Sigmoid colon (tissue), 7 donors: ENCODE results near the gene ARFGAP1. TPM values are rescaled to one million over a fixed set of nuclear protein-coding genes. Genes with fewer than 3 reads are reported as not detected.
A peak's percentile ranks its signal among the peaks of the same experiment; 100 is the strongest.

ENCODE experiments used
- DNase-seq: peaks from one replicate; pipeline ENCODE4 v3.0.0-alpha.2; 2019
- H3K27ac ChIP-seq, 4 donors: fragments of 200-600 bp; sonication (generic); one replicate each; pipeline ENCODE4 v1.5.1; 2016 to 2019; ENCODE audit warnings: mild to moderate bottlenecking in 1 of 4
- H3K27me3 ChIP-seq, 3 donors: fragments of 200-600 bp; sonication (generic); one replicate each; pipeline ENCODE4 v1.5.1; 2019; ENCODE audit warnings: mild to moderate bottlenecking in 1 of 3
- H3K36me3 ChIP-seq, 4 donors: fragments of 200-600 bp; sonication (generic); one replicate each; pipeline ENCODE4 v1.5.1; 2016 to 2019
- H3K4me1 ChIP-seq, 4 donors: fragments of 200-600 bp; sonication (generic); one replicate each; pipeline ENCODE4 v1.5.1; 2017 to 2019
- H3K4me3 ChIP-seq, 4 donors: fragments of 200-600 bp; sonication (generic); one replicate each; pipeline ENCODE4 v1.5.1; 2017 to 2019; ENCODE audit warnings: mild to moderate bottlenecking in 2 of 4, moderate library complexity in 1 of 4
- H3K9me3 ChIP-seq, 4 donors: fragments of 200-600 bp in 3 of 4; sonication (generic) in 3 of 4; one replicate each; pipeline versions ENCODE4 v1.5.1 to v1.6.1; 2013 to 2019
- EP300 ChIP-seq, 4 donors: sonication (generic); formaldehyde crosslinking; IDR thresholded peaks; one replicate each; pipeline ENCODE4 v1.6.1; 2017; ENCODE audit warnings: antibody characterized with exemption in 4 of 4
- POLR2A ChIP-seq, 2 donors: fragments of 450-650 bp; IDR thresholded peaks; one replicate each; pipeline ENCODE4 v1.6.1; 2016; ENCODE audit warnings: antibody characterized with exemption in 2 of 2, mild to moderate bottlenecking in 2 of 2, moderate library complexity in 2 of 2
- POLR2AphosphoS5 ChIP-seq, 4 donors: sonication (generic); formaldehyde crosslinking; IDR thresholded peaks; one replicate each; pipeline ENCODE4 v1.6.1; 2017; ENCODE audit warnings: antibody characterized with exemption in 4 of 4
- WGBS, 2 donors: extraction: QIAGEN DNeasy Blood & Tissue Kit; methylation state at CpG; one replicate each; pipeline ENCODE4 v1.1.7; 2013; 5-methylcytosine and 5-hydroxymethylcytosine counted together
- intact Hi-C: fragments of 100-400 bp; cut with DNase I; formaldehyde crosslinking; loops from one replicate; pipeline ENCODE4 v1.15.1; 2023
- polyA plus RNA-seq, 3 donors: library from polyadenylated mRNA; stranded (reverse); fragments of 200-250 nt; gene quantifications; one replicate each; pipeline ENCODE4 v1.2.3, GENCODE V29; 2013
- total RNA-seq, 4 donors: library from RNA; depleted of rRNA; stranded (reverse); fragments of >200 nt; gene quantifications; one replicate each; pipeline ENCODE4 v1.1.0, GENCODE V29; 2016
- TF ChIP-seq, protein P1 (sequence below), 4 experiments: fragments of 450-650 bp in 3 of 4; fragments of 200-600 bp in 1 of 4; IDR thresholded peaks; one replicate each; pipeline ENCODE4 v1.5.1; 2016 to 2019; ENCODE audit warnings: antibody characterized with exemption in 4 of 4, mild to moderate bottlenecking in 3 of 4, moderate library complexity in 2 of 4
- donor health status: healthy with polysubstance abuse.
- donor health status: Bipolar disorder and iron deficiency.
- donor health status: healthy.

Gene ARFGAP1
- total and polyA plus RNA-seq, 7 donors, result 19.8 to 109 (median 31.8) TPM

DNA sequence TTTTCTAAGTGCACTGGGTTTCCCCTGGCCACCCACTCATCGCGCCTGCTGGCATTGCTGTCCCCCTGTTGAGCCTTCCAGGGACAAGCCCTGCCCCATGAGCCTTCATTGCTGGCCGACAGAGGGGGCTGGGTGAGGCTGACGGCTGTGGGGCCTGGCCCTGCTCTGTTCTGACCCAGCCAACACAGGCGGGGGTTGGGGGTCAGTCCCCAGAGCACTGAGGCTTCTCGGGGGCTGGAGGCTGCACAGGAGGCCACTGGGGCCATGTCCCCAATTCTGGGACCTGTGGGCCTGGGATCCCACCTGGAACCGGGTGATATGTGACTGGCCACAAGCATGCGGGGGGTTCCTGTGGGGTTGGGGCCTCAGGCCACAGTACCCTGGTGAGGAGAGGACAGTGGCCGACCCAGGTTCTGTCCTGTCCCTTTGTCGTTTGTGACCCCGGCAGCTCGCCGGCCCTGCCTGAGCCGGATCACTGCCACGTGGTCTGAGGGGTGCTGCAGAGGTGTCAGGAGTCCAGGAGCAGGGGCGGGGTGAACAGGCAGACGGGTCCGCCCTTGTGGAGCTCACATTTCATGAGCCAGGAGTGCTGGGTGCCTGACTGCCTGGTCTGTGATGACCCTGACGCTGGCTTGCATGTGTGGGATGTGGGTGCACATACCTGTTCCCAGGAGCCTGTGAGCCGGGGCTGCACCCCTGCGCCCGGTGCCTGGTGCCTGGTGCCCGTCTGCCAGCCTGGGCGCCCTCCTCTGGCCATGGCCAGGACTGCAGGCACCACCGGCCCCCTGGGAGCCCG lies 18.3 kb downstream of the ARFGAP1 start:
- intact Hi-C loops, result no loop called here
- peaks cover 0 to 38% (median 18%) of the 10 kb centered on the region in 4 donors for H3K36me3 ChIP-seq
- peaks cover 0 to 34% (median 23%) of the 10 kb centered on the region in 3 donors for H3K27me3 ChIP-seq
- no peak for TF ChIP-seq POLR2A (IDR thresholded peaks at IDR 0.05)
- no peak for TF ChIP-seq POLR2AphosphoS5 (IDR thresholded peaks at IDR 0.05)
- TF ChIP-seq EP300 (IDR thresholded peaks at IDR 0.05), result no peak
- TF ChIP-seq, protein P1, sequence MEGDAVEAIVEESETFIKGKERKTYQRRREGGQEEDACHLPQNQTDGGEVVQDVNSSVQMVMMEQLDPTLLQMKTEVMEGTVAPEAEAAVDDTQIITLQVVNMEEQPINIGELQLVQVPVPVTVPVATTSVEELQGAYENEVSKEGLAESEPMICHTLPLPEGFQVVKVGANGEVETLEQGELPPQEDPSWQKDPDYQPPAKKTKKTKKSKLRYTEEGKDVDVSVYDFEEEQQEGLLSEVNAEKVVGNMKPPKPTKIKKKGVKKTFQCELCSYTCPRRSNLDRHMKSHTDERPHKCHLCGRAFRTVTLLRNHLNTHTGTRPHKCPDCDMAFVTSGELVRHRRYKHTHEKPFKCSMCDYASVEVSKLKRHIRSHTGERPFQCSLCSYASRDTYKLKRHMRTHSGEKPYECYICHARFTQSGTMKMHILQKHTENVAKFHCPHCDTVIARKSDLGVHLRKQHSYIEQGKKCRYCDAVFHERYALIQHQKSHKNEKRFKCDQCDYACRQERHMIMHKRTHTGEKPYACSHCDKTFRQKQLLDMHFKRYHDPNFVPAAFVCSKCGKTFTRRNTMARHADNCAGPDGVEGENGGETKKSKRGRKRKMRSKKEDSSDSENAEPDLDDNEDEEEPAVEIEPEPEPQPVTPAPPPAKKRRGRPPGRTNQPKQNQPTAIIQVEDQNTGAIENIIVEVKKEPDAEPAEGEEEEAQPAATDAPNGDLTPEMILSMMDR (IDR thresholded peaks at IDR 0.05), result peak in 3 of 4 experiments; percentile 45 to 59 (median 48)
- H3K4me1 ChIP-seq, result peaks cover 0 to 7% (median 4%) of the 10 kb centered on the region in 4 donors
- no peak for DNase-seq
- 25 to 43% methylated on average over 26 of the region's 26 CpGs for WGBS, 2 donors
- no peak overlapping the region for H3K27ac ChIP-seq
- no peak overlapping the region for H3K4me3 ChIP-seq
- H3K9me3 ChIP-seq, result no peaks in the 10 kb centered on the region

DNA sequence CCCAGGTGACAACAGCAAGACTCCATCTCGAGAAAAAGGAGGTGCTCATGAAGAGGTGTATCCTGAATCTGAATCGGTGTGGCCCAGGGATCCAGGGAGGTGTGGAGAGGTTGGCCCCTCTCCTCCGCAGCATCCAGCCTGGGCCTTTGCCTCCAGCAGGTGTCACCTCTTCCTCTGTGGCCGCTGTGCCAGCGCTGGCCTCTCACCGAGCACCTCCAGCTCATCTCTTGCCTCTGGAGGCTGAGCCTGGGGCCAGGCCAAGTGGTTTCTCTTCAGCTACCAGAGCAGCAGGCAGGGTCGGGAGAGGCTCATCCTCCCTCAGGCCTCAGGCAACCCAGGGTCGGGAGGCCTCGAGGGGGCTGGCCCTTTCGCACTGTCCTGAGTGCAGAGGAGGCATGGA lies 19.2 kb downstream of the ARFGAP1 start:
- Histone ChIP-seq H3K9me3 (no peaks in the 10 kb centered on the region), H3K4me1 (peaks cover 0 to 7% (median 4%) of the 10 kb centered on the region in 4 donors), H3K4me3 (no peak overlapping the region), H3K27ac (no peak overlapping the region), H3K36me3 (peaks cover 0 to 28% (median 12%) of the 10 kb centered on the region in 4 donors), H3K27me3 (peaks cover 8 to 43% (median 32%) of the 10 kb centered on the region in 3 donors)
- DNase-seq, result no peak
- intact Hi-C loops, result no loop called here
- TF ChIP-seq EP300 (IDR thresholded peaks at IDR 0.05) (no peak), POLR2A (IDR thresholded peaks at IDR 0.05) (no peak), POLR2AphosphoS5 (IDR thresholded peaks at IDR 0.05) (peak in 1 of 4 donors; percentile 7)
- TF ChIP-seq, protein P1 (IDR thresholded peaks at IDR 0.05), result no peak
- WGBS, 2 donors, result 68 to 83% methylated on average over 10 of the region's 10 CpGs

DNA sequence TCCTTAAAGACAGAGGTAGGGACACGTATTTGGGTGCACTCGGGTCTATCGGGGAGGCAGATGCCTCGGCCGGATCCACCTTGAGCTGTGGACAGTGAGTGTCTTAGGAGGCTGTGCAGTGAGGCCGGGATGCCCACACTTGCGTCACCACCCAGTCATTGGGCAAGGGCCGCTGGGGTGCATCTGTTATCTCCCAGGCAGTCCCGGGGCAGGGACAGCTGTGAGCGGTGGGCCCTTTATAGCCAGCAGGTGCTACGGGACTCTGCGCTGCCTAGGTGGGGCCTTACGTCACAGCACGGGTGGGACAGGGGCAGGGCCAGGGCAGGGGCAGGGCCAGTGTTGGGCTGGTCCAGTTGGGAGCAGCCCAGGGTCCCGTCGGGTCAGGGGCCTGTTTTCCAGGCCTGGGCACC lies 19.7 kb downstream of the ARFGAP1 start:
- no peak overlapping the region for H3K27ac ChIP-seq
- TF ChIP-seq POLR2AphosphoS5 (IDR thresholded peaks at IDR 0.05), result no peak
- no peak overlapping the region for H3K4me3 ChIP-seq
- 31 to 73% methylated on average over 16 of the region's 16 CpGs for WGBS, 2 donors
- peaks cover 0 to 7% (median 4%) of the 10 kb centered on the region in 4 donors for H3K4me1 ChIP-seq
- peaks cover 0 to 24% (median 10%) of the 10 kb centered on the region in 4 donors for H3K36me3 ChIP-seq
- H3K27me3 ChIP-seq, result peaks cover 13 to 48% (median 37%) of the 10 kb centered on the region in 3 donors
- no peak for DNase-seq
- no peaks in the 10 kb centered on the region for H3K9me3 ChIP-seq
- intact Hi-C loops, result no loop called here

DNA sequence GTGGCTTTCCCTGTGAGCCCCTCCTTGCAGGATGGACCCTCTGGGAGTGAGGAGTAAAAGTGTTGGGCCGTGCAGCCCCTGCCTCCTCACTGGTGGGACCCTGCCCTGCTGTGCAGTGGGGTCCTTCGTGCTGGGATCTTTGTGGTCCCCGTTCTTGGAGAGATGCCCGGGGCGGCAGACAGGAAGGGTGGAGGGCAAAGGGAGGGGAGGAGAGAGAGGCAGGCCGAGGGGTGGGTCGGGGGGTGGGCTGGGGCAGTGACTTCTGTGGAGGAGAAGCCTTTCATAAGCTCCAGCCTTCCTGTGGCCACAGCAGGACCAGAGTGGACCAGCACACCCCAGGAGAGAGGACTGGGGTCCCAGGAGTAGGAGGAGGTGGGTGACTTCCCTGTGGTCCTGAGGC lies 20.3 kb downstream of the ARFGAP1 start, which contains the start of gene COL20A1:
Gene COL20A1, plus strand, starts transcription at position 283 of the 400 bp plus-strand sequence. CDS start 1,922 bp downstream, outside the sequence.
- 29 to 45% methylated on average over 7 of the region's 7 CpGs for WGBS, 2 donors
- Histone ChIP-seq H3K36me3 (peaks cover 0 to 17% (median 6%) of the 10 kb centered on the region in 4 donors), H3K27me3 (peaks cover 19 to 54% (median 43%) of the 10 kb centered on the region in 3 donors), H3K9me3 (no peaks in the 10 kb centered on the region), H3K4me3 (no peak within 1 kb of the TSS), H3K4me1 (peaks cover 0 to 7% (median 4%) of the 10 kb centered on the region in 4 donors), H3K27ac (no peak within 1 kb of the TSS)
- no peak for DNase-seq
- intact Hi-C loops, result no loop called here
- TF ChIP-seq, protein P1 (IDR thresholded peaks at IDR 0.05), result no peak
- TF ChIP-seq POLR2AphosphoS5 (IDR thresholded peaks at IDR 0.05) (no peak), POLR2A (IDR thresholded peaks at IDR 0.05) (no peak), EP300 (IDR thresholded peaks at IDR 0.05) (no peak)

DNA sequence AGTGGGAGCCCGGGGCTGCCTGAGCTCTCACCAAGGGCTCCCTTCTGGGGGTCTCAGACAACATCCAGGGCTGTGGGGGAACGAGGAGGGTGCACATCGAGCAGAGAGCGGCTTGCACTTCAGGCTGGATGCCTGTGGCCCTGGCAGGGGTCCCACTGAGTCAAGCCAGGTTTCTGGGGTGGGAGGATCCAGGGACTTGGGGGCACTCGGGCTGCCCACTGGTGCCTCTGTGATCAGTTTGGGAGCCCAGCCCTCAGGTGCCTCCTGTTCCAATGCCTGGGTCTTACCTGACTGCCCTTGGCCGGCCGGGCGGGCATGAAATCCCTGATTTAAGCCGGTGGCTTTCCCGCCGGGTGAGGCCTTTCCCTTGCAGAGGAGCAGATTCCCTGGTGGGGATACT lies 20.8 kb downstream of the ARFGAP1 start:
- 67 to 70% methylated on average over 11 of the region's 11 CpGs for WGBS, 2 donors
- intact Hi-C loops, result no loop called here
- peaks cover 0 to 7% (median 4%) of the 10 kb centered on the region in 4 donors for H3K4me1 ChIP-seq
- no peak for TF ChIP-seq EP300 (IDR thresholded peaks at IDR 0.05)
- TF ChIP-seq POLR2A (IDR thresholded peaks at IDR 0.05), result no peak
- TF ChIP-seq, protein P1 (IDR thresholded peaks at IDR 0.05), result no peak
- no peak for TF ChIP-seq POLR2AphosphoS5 (IDR thresholded peaks at IDR 0.05)
- no peak overlapping the region for H3K4me3 ChIP-seq
- DNase-seq, result no peak
- H3K27ac ChIP-seq, result no peak overlapping the region
- H3K36me3 ChIP-seq, result peaks cover 0 to 12% (median 3%) of the 10 kb centered on the region in 4 donors
- H3K27me3 ChIP-seq, result peaks cover 21 to 60% (median 49%) of the 10 kb centered on the region in 3 donors
- H3K9me3 ChIP-seq, result no peaks in the 10 kb centered on the region
